Ovary (tissue), 9 donors: Measurements from ENCODE around the gene CCDC124. TPM values are rescaled to one million over a fixed set of nuclear protein-coding genes. Genes with fewer than 3 reads are reported as not detected.
"Not testable (repeated sequence)": the region's sequence is repeated elsewhere in the genome, so short reads cannot be mapped to it uniquely, and the experiment has no call there.

Experiments
- DNase-seq, 5 donors: peaks; one replicate each; pipeline ENCODE4 v3.0.0-alpha.2; 2019 to 2020
- H3K27ac ChIP-seq, 2 donors: fragments of 200-600 bp; one replicate each; pipeline versions ENCODE4 v1.5.1 to v1.8.0; 2019 to 2022
- H3K27me3 ChIP-seq: fragments of 200-600 bp; one replicate; pipeline ENCODE4 v1.8.0; 2022
- H3K36me3 ChIP-seq: fragments of 200-600 bp; sonication (generic); one replicate; pipeline ENCODE4 v1.5.1; 2019
- H3K4me1 ChIP-seq: one replicate; pipeline ENCODE4 v1.8.1; 2013; ENCODE audit warnings: mild to moderate bottlenecking, moderate library complexity; ENCODE audit not compliant: insufficient read depth
- H3K4me3 ChIP-seq: fragments of 200-600 bp; sonication (generic); one replicate; pipeline ENCODE4 v1.5.1; 2017
- H3K9me3 ChIP-seq, 2 donors: fragments of 200-600 bp in 1 of 2; sonication (generic) in 1 of 2; one replicate each; pipeline versions ENCODE4 v1.5.1 to v1.8.1; 2013 to 2019; ENCODE audit warnings: mild to moderate bottlenecking in 1 of 2, moderate library complexity in 1 of 2
- EP300 ChIP-seq: sonication (generic); formaldehyde crosslinking; IDR thresholded peaks from one replicate; pipeline ENCODE4 v1.6.1; 2017; ENCODE audit warnings: antibody characterized with exemption
- POLR2A ChIP-seq: fragments of 450-650 bp; IDR thresholded peaks from one replicate; pipeline ENCODE4 v1.6.1; 2017; ENCODE audit warnings: antibody characterized with exemption, mild to moderate bottlenecking, moderate library complexity
- WGBS, 3 donors: extraction: QIAGEN DNeasy Blood & Tissue Kit in 1 of 3; methylation state at CpG; one replicate each; pipeline versions ENCODE4 v1.1.5 to v1.1.7; 2013 to 2017; 5-methylcytosine and 5-hydroxymethylcytosine counted together
- intact Hi-C, 4 donors: fragments of 100-400 bp; cut with DNase I; formaldehyde crosslinking; loops; one replicate each; pipeline versions ENCODE4 v1.11.0 to v1.15.1; 2022 to 2023
- polyA plus RNA-seq, 2 donors: library from polyadenylated mRNA; stranded (reverse); fragments of 200-250 nt in 1 of 2; fragments of 350-450 nt in 1 of 2; fragmentation: Illumina TruSeq in 1 of 2; extraction: RNeasy Lipid Tissue Mini Kit (QIAGEN cat#74804) in 1 of 2; gene quantifications; one replicate each; pipeline ENCODE4 v1.2.3, GENCODE V29; 2013 to 2014
- total RNA-seq, 7 donors: library from RNA; depleted of rRNA in 2 of 7; stranded (reverse); fragments of >200 nt in 2 of 7; fragmentation: NEBNext Ultra II Directional in 3 of 7; extraction: Animal tissue kit (Norgen Biotek cat#: 25700) in 3 of 7; gene quantifications; one replicate each; pipeline versions ENCODE4 v1.1.0 to v1.2.4, GENCODE V29; 2016 to 2023
- TF ChIP-seq, protein P1 (sequence below), 3 donors: fragments of 450-650 bp in 2 of 3; fragments of 200-600 bp in 1 of 3; IDR thresholded peaks; one replicate each; pipeline versions ENCODE4 v1.5.1 to v1.8.0; 2016 to 2022; ENCODE audit warnings: antibody characterized with exemption in 3 of 3, mild to moderate bottlenecking in 1 of 3
- donor health status: DM: no; HTN: no; CAD: no; lungs with moderate emphysema.
- donor health status: DM: no; HTN: no; CAD: no.
- donor health status: Bipolar disorder and iron deficiency.
- donor health status: DM: yes; HTN: yes; CAD: no.
- donor health status: DM: no; HTN: no; CAD: no.
- donor health status: DM: yes; HTN: yes; CAD: no.

Gene CCDC124
- total and polyA plus RNA-seq, 9 donors = 4.7 to 74.5 (median 50.4) TPM

DNA sequence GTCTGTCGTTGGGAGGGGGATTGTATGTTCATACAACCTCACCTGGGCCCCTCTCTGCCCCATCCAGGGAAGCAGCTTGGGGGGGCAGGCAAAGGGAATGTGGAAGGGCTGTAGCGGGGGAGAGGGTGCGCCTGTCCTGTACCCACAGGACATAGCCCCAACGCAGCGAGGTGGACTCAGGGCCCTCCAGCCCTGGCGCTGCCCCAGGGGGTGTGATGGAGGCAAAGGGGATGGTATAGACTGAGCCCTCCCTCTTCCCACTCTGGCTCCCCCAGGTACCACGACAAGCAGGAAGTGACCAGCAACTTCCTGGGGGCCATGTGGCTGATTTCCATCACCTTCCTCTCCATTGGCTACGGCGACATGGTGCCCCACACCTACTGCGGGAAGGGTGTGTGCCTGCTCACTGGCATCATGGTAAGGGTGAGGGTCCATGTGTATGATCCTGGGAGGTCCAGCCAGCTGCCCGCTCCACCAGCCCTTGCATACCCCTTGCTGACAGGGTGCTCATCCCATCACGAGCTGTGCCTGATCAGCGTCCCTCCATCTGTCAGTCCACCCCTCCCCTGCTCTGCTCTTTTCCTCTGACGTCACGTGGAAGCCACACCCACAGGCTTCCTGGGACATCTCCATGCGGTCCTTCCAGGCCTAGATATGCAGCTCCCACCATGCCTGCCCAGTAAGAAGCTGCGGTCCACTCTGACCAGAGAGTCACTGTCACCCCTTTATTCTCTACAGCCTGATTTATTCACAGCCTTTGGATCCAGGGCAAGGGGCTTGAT, 52.4 kb downstream of the CCDC124 start:
- DNase-seq = no peak
- Histone ChIP-seq H3K4me1 (no peaks in the 10 kb centered on the region), H3K27ac (no peak overlapping the region), H3K4me3 (no peak overlapping the region), H3K9me3 (no peaks in the 10 kb centered on the region), H3K36me3 (no peaks in the 10 kb centered on the region), H3K27me3 (no peaks in the 10 kb centered on the region)
- TF ChIP-seq POLR2A (no peak), EP300 (no peak)
- TF ChIP-seq, protein P1, sequence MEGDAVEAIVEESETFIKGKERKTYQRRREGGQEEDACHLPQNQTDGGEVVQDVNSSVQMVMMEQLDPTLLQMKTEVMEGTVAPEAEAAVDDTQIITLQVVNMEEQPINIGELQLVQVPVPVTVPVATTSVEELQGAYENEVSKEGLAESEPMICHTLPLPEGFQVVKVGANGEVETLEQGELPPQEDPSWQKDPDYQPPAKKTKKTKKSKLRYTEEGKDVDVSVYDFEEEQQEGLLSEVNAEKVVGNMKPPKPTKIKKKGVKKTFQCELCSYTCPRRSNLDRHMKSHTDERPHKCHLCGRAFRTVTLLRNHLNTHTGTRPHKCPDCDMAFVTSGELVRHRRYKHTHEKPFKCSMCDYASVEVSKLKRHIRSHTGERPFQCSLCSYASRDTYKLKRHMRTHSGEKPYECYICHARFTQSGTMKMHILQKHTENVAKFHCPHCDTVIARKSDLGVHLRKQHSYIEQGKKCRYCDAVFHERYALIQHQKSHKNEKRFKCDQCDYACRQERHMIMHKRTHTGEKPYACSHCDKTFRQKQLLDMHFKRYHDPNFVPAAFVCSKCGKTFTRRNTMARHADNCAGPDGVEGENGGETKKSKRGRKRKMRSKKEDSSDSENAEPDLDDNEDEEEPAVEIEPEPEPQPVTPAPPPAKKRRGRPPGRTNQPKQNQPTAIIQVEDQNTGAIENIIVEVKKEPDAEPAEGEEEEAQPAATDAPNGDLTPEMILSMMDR (IDR thresholded peaks at IDR 0.05) = no peak
- 73 to 76% (median 75%) methylated on average over 17 of the region's 17 CpGs for WGBS, 3 donors
- intact Hi-C loops = loop anchor here in 2 of 4 donors (5.0 to 10.0 kb wide), 2 partner anchors 120 to 1637 kb away; no protein-coding TSS in a partner anchor

DNA sequence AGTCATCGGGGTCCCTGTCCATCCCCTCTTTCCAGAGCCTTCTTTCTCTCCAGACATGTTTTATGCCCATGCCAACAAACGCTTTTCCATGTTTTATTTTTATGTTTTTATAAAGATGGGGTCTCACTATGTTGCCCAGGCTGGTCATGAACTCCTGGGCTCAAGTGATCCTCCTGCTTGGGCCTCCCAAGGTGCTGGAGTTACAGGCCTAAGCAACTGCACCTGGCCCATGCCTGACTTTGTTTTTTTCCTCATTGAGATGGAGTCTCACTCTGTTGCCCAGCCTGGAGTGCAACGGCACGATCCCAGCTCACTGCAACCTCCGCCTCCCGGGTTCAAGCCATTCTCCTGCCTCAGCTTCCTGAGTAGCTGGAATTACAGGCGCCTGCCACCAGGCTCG, 53.8 kb downstream of the CCDC124 start:
- DNase-seq, H3K4me3 ChIP-seq, H3K36me3 ChIP-seq, H3K9me3 ChIP-seq, H3K27me3 ChIP-seq, H3K27ac ChIP-seq, H3K4me1 ChIP-seq: not testable (repeated sequence)
- WGBS, 3 donors = 81 to 92% (median 84%) methylated on average over 8 of the region's 8 CpGs
- intact Hi-C loops = loop anchor here in 2 of 4 donors (5.0 to 10.0 kb wide), 2 partner anchors 122 to 1636 kb away; no protein-coding TSS in a partner anchor

DNA sequence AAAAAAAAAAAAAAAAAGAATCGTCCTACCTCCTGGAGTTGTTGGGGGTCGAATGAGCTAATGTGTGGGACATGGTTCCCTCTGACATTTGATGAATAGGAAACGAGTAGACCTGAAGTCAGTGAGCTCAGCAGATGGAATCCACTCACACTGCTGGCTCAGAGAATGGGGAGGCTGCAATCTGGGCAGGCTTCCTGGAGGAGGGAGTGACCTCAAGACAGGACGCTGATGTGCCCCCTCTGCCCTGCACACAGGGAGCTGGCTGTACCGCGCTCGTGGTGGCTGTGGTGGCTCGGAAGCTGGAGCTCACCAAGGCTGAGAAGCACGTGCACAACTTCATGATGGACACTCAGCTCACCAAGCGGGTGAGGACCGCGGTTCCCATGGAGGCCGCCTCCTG, 55.3 kb downstream of the CCDC124 start:
- no peak overlapping the region for H3K4me3 ChIP-seq
- no peaks in the 10 kb centered on the region for H3K9me3 ChIP-seq
- intact Hi-C loops = loop anchor here in 2 of 4 donors (5.0 to 10.0 kb wide), 2 partner anchors 123 to 1634 kb away; no protein-coding TSS in a partner anchor
- WGBS, 3 donors = 88 to 92% (median 89%) methylated on average over 13 of the region's 13 CpGs
- no peak overlapping the region for H3K27ac ChIP-seq
- TF ChIP-seq EP300 (no peak), POLR2A (no peak)
- TF ChIP-seq, protein P1 (IDR thresholded peaks at IDR 0.05) = no peak
- no peaks in the 10 kb centered on the region for H3K27me3 ChIP-seq
- no peaks in the 10 kb centered on the region for H3K4me1 ChIP-seq
- DNase-seq = no peak
- H3K36me3 ChIP-seq = no peaks in the 10 kb centered on the region

DNA sequence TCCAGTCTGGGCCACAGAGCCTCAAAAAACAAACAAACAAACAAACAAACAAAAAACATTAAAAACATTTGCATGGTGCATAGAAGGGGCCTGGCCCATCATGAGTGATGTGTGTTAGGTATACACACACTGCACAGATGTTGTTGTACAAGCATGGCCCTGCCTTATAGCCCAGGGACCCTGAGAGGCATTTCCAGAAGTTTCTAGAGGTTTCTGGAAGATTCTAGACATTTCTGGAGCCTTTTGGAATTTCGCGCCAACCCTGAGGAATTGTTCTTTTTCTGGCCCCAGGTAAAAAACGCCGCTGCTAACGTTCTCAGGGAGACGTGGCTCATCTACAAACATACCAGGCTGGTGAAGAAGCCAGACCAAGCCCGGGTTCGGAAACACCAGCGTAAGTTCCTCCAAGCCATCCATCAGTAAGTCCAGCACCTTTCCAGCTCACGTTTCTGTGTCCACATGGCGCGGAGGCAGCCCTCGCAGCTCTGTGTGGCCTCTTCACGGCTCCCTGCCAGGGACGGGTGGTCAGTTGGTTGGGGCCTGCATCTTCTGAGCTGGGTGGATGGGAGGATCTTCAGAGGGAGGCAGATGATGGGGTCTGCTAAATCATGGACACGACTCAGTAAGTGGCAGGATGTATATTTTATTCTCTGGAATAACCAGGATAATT, 56.7 kb downstream of the CCDC124 start:
- H3K27me3 ChIP-seq = no peaks in the 10 kb centered on the region
- no peak overlapping the region for H3K27ac ChIP-seq
- no peaks in the 10 kb centered on the region for H3K36me3 ChIP-seq
- H3K4me3 ChIP-seq = no peak overlapping the region
- H3K4me1 ChIP-seq = no peaks in the 10 kb centered on the region
- intact Hi-C loops = loop anchor here in 3 of 4 donors (5.0 to 10.0 kb wide), 3 partner anchors 37 to 1633 kb away; no protein-coding TSS in a partner anchor
- H3K9me3 ChIP-seq = no peaks in the 10 kb centered on the region
- WGBS, 3 donors = 87 to 94% (median 92%) methylated on average over 16 of the region's 16 CpGs
- no peak for DNase-seq
- no peak for TF ChIP-seq POLR2A
- TF ChIP-seq, protein P1 (IDR thresholded peaks at IDR 0.05) = no peak
- no peak for TF ChIP-seq EP300
